ENCODE measurements around the gene RXRB.

The RXRB gene

DNA sequence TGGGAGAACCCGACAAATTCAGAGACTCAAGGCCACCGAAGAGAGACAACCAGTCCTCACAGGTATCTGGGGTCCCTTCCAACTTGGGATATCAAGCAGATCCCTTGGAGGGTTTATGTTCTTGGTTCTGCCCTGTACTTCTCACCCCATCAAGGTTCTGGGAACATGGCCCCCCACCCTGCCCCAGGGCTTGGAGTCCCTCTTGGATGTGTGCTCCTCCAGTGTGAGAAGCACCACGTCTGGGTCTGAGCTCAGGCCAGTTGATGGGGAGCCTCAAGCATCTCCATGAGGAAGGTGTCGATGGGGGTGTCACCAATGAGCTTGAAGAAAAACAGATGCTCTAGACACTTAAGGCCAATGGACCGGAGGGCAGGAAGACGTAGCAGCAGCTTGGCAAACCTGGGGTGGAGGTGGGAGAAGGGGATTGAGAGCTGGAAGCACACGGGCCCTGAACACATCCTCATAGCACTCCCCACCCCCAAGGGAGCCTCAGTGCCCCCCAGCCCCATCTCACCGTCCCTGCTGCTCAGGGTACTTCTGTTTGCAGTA is 6.0 kb downstream of the RXRB start:
- no peak for TF ChIP-seq EZH2phosphoT487 (IDR thresholded peaks at IDR 0.05; ENCODE audit: low read depth)
- no peak for TF ChIP-seq CTCF (IDR thresholded peaks at IDR 0.05; ENCODE audit: low read depth, low read length)
- Histone ChIP-seq H2AFZ (ENCODE audit: low read depth, low read length) (no peak overlapping the region), H3K9ac (ENCODE audit: low read length) (no peak overlapping the region), H3K4me2 (ENCODE audit: low read length) (no peak overlapping the region), H3K79me2 (ENCODE audit: low read length) (peaks cover 8% of the 10 kb centered on the region), H3K27ac (ENCODE audit: low read length) (no peak overlapping the region), H3K36me3 (replicated peaks; ENCODE audit: low read depth, low read length) (peaks cover 13% of the 10 kb centered on the region), H3K27me3 (ENCODE audit: low read depth, low read length) (no peaks in the 10 kb centered on the region), H3K9me3 (ENCODE audit: insufficient read depth, low read length) (no peaks in the 10 kb centered on the region), H3K4me3 (ENCODE audit: low read length) (no peak overlapping the region), H3K4me1 (ENCODE audit: low read length) (0 out of 2 replicates have a peak, but pooled peaks cover 2% of the 10 kb centered on the region), H4K20me1 (ENCODE audit: insufficient read depth, low read length) (no peaks in the 10 kb centered on the region; the same call in 1 of the 2 replicates)

DNA sequence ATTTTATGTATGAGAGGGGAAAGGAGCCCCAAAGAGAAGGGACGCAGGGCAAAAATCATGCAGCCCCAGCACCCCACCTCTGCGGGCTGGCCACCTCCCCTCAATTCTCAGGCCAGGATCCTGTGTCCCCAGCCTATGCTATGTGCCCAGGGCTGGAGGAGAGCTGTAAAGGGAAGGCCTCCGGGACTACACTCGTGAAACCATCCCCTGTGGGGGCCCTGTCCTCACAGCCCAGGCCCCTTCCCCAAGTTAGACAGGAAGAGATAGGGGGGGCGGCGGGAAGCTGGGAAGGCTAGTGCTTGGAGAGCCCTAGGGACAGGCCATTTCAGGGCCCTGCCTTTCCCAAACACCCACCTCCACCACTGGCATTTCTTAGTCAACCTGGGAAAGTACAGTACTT is 6.8 kb downstream of the RXRB start:
- H3K9ac ChIP-seq (ENCODE audit: low read length): no peak overlapping the region
- H3K9me3 ChIP-seq (ENCODE audit: insufficient read depth, low read length): no peaks in the 10 kb centered on the region
- H3K4me3 ChIP-seq (ENCODE audit: low read length): no peak overlapping the region
- H3K4me1 ChIP-seq (ENCODE audit: low read length): no peaks in the 10 kb centered on the region
- no peak overlapping the region for H2AFZ ChIP-seq (ENCODE audit: low read depth, low read length)
- H3K4me2 ChIP-seq (ENCODE audit: low read length): no peak overlapping the region
- no peaks in the 10 kb centered on the region; the same call in 1 of the 2 replicates for H4K20me1 ChIP-seq (ENCODE audit: insufficient read depth, low read length)
- H3K36me3 ChIP-seq (replicated peaks; ENCODE audit: low read depth, low read length): peaks cover 13% of the 10 kb centered on the region
- no peaks in the 10 kb centered on the region for H3K27me3 ChIP-seq (ENCODE audit: low read depth, low read length)
- no peak for TF ChIP-seq CTCF (IDR thresholded peaks at IDR 0.05; ENCODE audit: low read depth, low read length)
- H3K79me2 ChIP-seq (ENCODE audit: low read length): no peaks in the 10 kb centered on the region
- H3K27ac ChIP-seq (ENCODE audit: low read length): no peak overlapping the region

- Histone ChIP-seq H3K36me3 (replicated peaks; ENCODE audit: low read depth, low read length) (peaks cover 13% of the 10 kb centered on the region), H2AFZ (ENCODE audit: low read depth, low read length) (no peak overlapping the region), H3K4me2 (ENCODE audit: low read length) (no peak overlapping the region), H3K27me3 (ENCODE audit: low read depth, low read length) (no peaks in the 10 kb centered on the region), H3K9ac (ENCODE audit: low read length) (no peak overlapping the region), H3K4me3 (ENCODE audit: low read length) (no peak overlapping the region), H3K27ac (ENCODE audit: low read length) (no peak overlapping the region), H3K79me2 (ENCODE audit: low read length) (no peaks in the 10 kb centered on the region), H3K4me1 (ENCODE audit: low read length) (no peaks in the 10 kb centered on the region), H4K20me1 (ENCODE audit: insufficient read depth, low read length) (no peaks in the 10 kb centered on the region), H3K9me3 (ENCODE audit: insufficient read depth, low read length) (no peaks in the 10 kb centered on the region)
- TF ChIP-seq EZH2phosphoT487 (IDR thresholded peaks at IDR 0.05; ENCODE audit: low read depth) (no peak), CTCF (IDR thresholded peaks at IDR 0.05; ENCODE audit: low read depth, low read length) (no peak)
Observed at GRCh38 chr6:33192671-33193602, 7.5 kb downstream of the RXRB start.

- Histone ChIP-seq H3K27ac (ENCODE audit: low read length) (no peak within 1 kb of the TSS), H4K20me1 (ENCODE audit: insufficient read depth, low read length) (no peaks in the 10 kb centered on the region), H3K4me1 (ENCODE audit: low read length) (no peaks in the 10 kb centered on the region), H3K4me2 (ENCODE audit: low read length) (no peak within 1 kb of the TSS), H3K4me3 (ENCODE audit: low read length) (no peak within 1 kb of the TSS), H3K9me3 (ENCODE audit: insufficient read depth, low read length) (no peaks in the 10 kb centered on the region), H2AFZ (ENCODE audit: low read depth, low read length) (no peak within 1 kb of the TSS), H3K27me3 (ENCODE audit: low read depth, low read length) (no peaks in the 10 kb centered on the region), H3K9ac (ENCODE audit: low read length) (no peak within 1 kb of the TSS), H3K79me2 (ENCODE audit: low read length) (no peaks in the 10 kb centered on the region), H3K36me3 (replicated peaks; ENCODE audit: low read depth, low read length) (peaks cover 11% of the 10 kb centered on the region)
- TF ChIP-seq CTCF (IDR thresholded peaks at IDR 0.05; ENCODE audit: low read depth, low read length): no peak
- TF ChIP-seq EZH2phosphoT487 (IDR thresholded peaks at IDR 0.05; ENCODE audit: low read depth): no peak
Observed at GRCh38 chr6:33192105-33192646, 8.3 kb downstream of the RXRB start, which contains the start of gene COL11A2. Gene COL11A2 (minus strand): TSS chr6:33192467. CDS start chr6:33192240, 227 bp downstream.
